HEK293 (cell line): ENCODE results near the gene DPP6.
"Not testable (repeated sequence)": the region's sequence is repeated elsewhere in the genome, so short reads cannot be mapped to it uniquely, and the experiment has no call there.

Experiments
- GLI2 ChIP-seq: fragments of 450-650 bp; formaldehyde crosslinking; IDR thresholded peaks from 2 replicates; pipeline ENCODE4; 2017; ENCODE audit warnings: missing biosample characterization, missing genetic modification characterization, low read depth, borderline replicate concordance
- MYNN ChIP-seq: fragments of 450-650 bp; formaldehyde crosslinking; IDR thresholded peaks from 2 replicates; pipeline ENCODE4 v1.5.1; 2016; ENCODE audit warnings: missing biosample characterization, missing genetic modification characterization, borderline replicate concordance
- YY1 ChIP-seq: fragments of 450-650 bp; formaldehyde crosslinking; IDR thresholded peaks from 2 replicates; pipeline ENCODE4 v1.5.1; 2018; ENCODE audit warnings: missing biosample characterization, missing genetic modification characterization
- ZNF214 ChIP-seq: fragments of 450-650 bp; formaldehyde crosslinking; IDR thresholded peaks from 2 replicates; pipeline ENCODE4 v1.5.1; 2017; ENCODE audit warnings: missing biosample characterization, mild to moderate bottlenecking, missing genetic modification characterization, borderline replicate concordance
- ZNF23 ChIP-seq: fragments of 450-650 bp; formaldehyde crosslinking; IDR thresholded peaks from 2 replicates; pipeline ENCODE4 v1.5.1; 2016; ENCODE audit warnings: missing biosample characterization, missing genetic modification characterization, borderline replicate concordance
- ZNF24 ChIP-seq: fragments of 450-650 bp; formaldehyde crosslinking; IDR thresholded peaks from 2 replicates; pipeline ENCODE4 v1.5.1; 2016; ENCODE audit warnings: missing biosample characterization, missing genetic modification characterization
- ZNF274 ChIP-seq, 2 experiments: fragments of 200-500 bp in 1 of 2; fragments of 450-650 bp in 1 of 2; sonication (Bioruptor generic) in 1 of 2; formaldehyde crosslinking in 1 of 2; IDR thresholded peaks; 2 replicates each; pipeline versions ENCODE4 v1.5.1 to v1.6.1; 2014 to 2016; ENCODE audit warnings: borderline replicate concordance in 1 of 2, inconsistent platforms in 1 of 2, low read length in 1 of 2, missing biosample characterization in 1 of 2, missing genetic modification characterization in 1 of 2
- ZNF558 ChIP-seq: fragments of 450-650 bp; formaldehyde crosslinking; IDR thresholded peaks from 2 replicates; pipeline ENCODE4 v1.5.1; 2016; ENCODE audit warnings: missing biosample characterization, missing genetic modification characterization
- ZNF658 ChIP-seq: fragments of 450-650 bp; formaldehyde crosslinking; IDR thresholded peaks from 2 replicates; pipeline ENCODE4; 2016; ENCODE audit warnings: missing biosample characterization, missing genetic modification characterization
- ZNF707 ChIP-seq: fragments of 450-650 bp; formaldehyde crosslinking; IDR thresholded peaks from 2 replicates; pipeline ENCODE4 v1.5.1; 2016; ENCODE audit warnings: missing biosample characterization, missing genetic modification characterization
- TF ChIP-seq, protein P1 (sequence below): fragments of 450-650 bp; formaldehyde crosslinking; IDR thresholded peaks from 2 replicates; pipeline ENCODE4 v1.5.1; 2016; ENCODE audit warnings: missing biosample characterization, missing genetic modification characterization
- TF ChIP-seq, protein P2 (sequence below): fragments of 450-650 bp; formaldehyde crosslinking; IDR thresholded peaks from 2 replicates; pipeline ENCODE4 v1.5.1; 2016; ENCODE audit warnings: missing biosample characterization, missing genetic modification characterization
- TF ChIP-seq, protein P3 (sequence below): fragments of 450-650 bp; formaldehyde crosslinking; IDR thresholded peaks from 2 replicates; pipeline ENCODE4 v1.5.1; 2016; ENCODE audit warnings: missing biosample characterization, missing genetic modification characterization

DNA sequence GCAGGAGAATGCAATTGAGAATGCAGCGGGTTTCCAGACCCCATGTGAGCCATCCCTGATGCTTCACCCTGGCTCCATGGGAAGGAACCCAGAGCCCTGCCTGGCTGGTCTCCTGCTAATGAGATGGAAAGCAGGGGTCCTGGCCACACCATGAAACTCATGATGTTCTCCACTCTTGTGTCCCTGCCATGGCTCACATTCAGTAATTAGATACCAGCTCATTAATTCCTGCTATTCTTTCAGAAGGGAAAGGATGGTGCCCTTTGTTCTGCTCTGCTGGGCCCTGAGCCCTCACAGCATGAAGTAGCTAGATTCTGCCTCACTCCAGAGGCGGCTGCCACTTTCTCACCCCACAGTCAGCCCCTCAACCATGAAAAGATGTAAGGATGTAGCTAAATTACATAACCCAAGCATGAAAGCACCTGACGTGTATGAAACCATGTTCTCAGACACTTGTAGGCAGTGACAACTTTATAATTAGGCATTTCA lies 42.7 kb upstream of the DPP6 start:
- TF ChIP-seq, protein P1, sequence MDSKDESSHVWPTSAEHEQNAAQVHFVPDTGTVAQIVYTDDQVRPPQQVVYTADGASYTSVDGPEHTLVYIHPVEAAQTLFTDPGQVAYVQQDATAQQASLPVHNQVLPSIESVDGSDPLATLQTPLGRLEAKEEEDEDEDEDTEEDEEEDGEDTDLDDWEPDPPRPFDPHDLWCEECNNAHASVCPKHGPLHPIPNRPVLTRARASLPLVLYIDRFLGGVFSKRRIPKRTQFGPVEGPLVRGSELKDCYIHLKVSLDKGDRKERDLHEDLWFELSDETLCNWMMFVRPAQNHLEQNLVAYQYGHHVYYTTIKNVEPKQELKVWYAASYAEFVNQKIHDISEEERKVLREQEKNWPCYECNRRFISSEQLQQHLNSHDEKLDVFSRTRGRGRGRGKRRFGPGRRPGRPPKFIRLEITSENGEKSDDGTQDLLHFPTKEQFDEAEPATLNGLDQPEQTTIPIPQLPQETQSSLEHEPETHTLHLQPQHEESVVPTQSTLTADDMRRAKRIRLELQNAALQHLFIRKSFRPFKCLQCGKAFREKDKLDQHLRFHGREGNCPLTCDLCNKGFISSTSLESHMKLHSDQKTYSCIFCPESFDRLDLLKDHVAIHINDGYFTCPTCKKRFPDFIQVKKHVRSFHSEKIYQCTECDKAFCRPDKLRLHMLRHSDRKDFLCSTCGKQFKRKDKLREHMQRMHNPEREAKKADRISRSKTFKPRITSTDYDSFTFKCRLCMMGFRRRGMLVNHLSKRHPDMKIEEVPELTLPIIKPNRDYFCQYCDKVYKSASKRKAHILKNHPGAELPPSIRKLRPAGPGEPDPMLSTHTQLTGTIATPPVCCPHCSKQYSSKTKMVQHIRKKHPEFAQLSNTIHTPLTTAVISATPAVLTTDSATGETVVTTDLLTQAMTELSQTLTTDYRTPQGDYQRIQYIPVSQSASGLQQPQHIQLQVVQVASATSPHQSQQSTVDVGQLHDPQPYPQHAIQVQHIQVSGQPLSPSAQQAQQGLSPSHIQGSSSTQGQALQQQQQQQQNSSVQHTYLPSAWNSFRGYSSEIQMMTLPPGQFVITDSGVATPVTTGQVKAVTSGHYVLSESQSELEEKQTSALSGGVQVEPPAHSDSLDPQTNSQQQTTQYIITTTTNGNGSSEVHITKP (tag by site-specific recombination) = not testable (repeated sequence)
- not testable (repeated sequence) for TF ChIP-seq ZNF24 (tag by site-specific recombination); YY1 (tag by site-specific recombination); ZNF214 (tag by site-specific recombination); GLI2 (tag by site-specific recombination); ZNF23; ZNF707; ZNF558 (tag by site-specific recombination); ZNF658; MYNN; ZNF274 (IDR thresholded peaks at IDR 0.05; ENCODE audit: low read length); ZNF274 (tag by site-specific recombination; IDR thresholded peaks at IDR 0.05; ENCODE audit: borderline replicate concordance)
- TF ChIP-seq, protein P2, sequence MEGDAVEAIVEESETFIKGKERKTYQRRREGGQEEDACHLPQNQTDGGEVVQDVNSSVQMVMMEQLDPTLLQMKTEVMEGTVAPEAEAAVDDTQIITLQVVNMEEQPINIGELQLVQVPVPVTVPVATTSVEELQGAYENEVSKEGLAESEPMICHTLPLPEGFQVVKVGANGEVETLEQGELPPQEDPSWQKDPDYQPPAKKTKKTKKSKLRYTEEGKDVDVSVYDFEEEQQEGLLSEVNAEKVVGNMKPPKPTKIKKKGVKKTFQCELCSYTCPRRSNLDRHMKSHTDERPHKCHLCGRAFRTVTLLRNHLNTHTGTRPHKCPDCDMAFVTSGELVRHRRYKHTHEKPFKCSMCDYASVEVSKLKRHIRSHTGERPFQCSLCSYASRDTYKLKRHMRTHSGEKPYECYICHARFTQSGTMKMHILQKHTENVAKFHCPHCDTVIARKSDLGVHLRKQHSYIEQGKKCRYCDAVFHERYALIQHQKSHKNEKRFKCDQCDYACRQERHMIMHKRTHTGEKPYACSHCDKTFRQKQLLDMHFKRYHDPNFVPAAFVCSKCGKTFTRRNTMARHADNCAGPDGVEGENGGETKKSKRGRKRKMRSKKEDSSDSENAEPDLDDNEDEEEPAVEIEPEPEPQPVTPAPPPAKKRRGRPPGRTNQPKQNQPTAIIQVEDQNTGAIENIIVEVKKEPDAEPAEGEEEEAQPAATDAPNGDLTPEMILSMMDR = not testable (repeated sequence)
- TF ChIP-seq, protein P3, sequence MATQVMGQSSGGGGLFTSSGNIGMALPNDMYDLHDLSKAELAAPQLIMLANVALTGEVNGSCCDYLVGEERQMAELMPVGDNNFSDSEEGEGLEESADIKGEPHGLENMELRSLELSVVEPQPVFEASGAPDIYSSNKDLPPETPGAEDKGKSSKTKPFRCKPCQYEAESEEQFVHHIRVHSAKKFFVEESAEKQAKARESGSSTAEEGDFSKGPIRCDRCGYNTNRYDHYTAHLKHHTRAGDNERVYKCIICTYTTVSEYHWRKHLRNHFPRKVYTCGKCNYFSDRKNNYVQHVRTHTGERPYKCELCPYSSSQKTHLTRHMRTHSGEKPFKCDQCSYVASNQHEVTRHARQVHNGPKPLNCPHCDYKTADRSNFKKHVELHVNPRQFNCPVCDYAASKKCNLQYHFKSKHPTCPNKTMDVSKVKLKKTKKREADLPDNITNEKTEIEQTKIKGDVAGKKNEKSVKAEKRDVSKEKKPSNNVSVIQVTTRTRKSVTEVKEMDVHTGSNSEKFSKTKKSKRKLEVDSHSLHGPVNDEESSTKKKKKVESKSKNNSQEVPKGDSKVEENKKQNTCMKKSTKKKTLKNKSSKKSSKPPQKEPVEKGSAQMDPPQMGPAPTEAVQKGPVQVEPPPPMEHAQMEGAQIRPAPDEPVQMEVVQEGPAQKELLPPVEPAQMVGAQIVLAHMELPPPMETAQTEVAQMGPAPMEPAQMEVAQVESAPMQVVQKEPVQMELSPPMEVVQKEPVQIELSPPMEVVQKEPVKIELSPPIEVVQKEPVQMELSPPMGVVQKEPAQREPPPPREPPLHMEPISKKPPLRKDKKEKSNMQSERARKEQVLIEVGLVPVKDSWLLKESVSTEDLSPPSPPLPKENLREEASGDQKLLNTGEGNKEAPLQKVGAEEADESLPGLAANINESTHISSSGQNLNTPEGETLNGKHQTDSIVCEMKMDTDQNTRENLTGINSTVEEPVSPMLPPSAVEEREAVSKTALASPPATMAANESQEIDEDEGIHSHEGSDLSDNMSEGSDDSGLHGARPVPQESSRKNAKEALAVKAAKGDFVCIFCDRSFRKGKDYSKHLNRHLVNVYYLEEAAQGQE (tag by site-specific recombination) = not testable (repeated sequence)
